ENCODE data around the gene C9orf50. TPM values are rescaled to one million over a fixed set of nuclear protein-coding genes. Genes with fewer than 3 reads are reported as not detected.

C9orf50 gene
- polyA plus RNA-seq, 2 of the 4 experiments (the other 2 are of a cell fraction): 0.05 to 0.10 TPM

DNA sequence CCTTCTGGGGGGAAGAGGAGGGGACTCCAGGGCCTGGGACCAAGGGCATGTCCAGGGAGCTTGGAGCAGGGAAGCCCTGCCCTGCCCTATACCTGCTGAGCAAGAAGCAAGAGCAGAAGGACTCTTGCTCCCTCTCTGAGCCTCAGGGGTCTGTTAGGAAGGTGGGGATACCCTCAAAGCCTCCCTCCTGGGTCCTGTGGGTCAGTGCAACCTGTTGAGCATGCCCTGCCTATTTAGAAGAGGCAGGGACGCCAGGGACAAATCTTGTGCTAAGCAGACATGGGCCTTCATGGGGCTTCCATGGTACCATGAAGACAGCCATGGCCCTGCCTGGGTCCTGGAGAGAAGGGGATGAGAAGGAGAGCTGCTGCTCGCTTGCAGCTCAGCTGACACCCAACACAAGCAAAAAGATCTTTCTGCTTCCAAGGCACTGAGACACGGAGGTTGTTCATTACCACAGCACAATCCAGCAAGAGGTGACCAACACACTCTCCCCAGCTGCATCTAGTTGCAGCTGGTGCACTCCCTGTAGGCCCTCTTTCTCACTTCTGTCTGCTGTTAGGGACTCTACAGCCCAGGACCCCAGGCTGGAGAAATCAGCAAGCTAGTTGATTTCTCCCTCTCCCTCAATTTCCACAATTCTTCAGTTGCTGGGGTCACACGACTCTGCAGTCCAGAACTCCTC, 39.3 kb downstream of the C9orf50 start:
- Histone ChIP-seq H3K4me3 (no peak overlapping the region), H3K27ac (peak overlapping the region in 1 of 2 experiments; percentile 99; a peak in 1 of 6 replicates), H3K4me1 (peaks cover 2% of the 10 kb centered on the region; the same call in 1 of the 3 replicates), H3K4me2 (no peak overlapping the region), H3K9me3 (no peaks in the 10 kb centered on the region)
- ChIA-PET CTCF (interaction anchor here (0.5 to 3.6 kb wide), 6 partner anchors 12 to 450 kb away, joined by 3 to 10 read pairs (median 3); no protein-coding TSS in a partner anchor), POLR2A (no interaction called here)
- WGBS (ENCODE audit: missing lambda C conversion rate): 80% methylated on average over 4 of the region's 4 CpGs
- ATAC-seq (no peak), FAIRE-seq (no peak), DNase-seq (ENCODE audit: low read depth in 1 of 2, low spot score in 1 of 2) (no peak)
- TF ChIP-seq RNF2 (IDR thresholded peaks at IDR 0.05; ENCODE audit: borderline replicate concordance, low read depth): no peak
- TF ChIP-seq, protein P1, sequence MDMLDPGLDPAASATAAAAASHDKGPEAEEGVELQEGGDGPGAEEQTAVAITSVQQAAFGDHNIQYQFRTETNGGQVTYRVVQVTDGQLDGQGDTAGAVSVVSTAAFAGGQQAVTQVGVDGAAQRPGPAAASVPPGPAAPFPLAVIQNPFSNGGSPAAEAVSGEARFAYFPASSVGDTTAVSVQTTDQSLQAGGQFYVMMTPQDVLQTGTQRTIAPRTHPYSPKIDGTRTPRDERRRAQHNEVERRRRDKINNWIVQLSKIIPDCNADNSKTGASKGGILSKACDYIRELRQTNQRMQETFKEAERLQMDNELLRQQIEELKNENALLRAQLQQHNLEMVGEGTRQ (IDR thresholded peaks at IDR 0.05): no peak
- no peak for TF ChIP-seq ESRRA (IDR thresholded peaks at IDR 0.05; ENCODE audit: borderline replicate concordance, low read length)
- no peak for TF ChIP-seq EHMT2 (IDR thresholded peaks at IDR 0.05; ENCODE audit: low read depth)
- TF ChIP-seq FOXS1 (CRISPR knock-in tag; IDR thresholded peaks at IDR 0.05): no peak
- TF ChIP-seq CHD2 (IDR thresholded peaks at IDR 0.05; ENCODE audit: low read length, partially characterized antibody): no peak
- no peak for TF ChIP-seq POLR2A (IDR thresholded peaks at IDR 0.05; ENCODE audit: low read length)
- TF ChIP-seq, protein P2, sequence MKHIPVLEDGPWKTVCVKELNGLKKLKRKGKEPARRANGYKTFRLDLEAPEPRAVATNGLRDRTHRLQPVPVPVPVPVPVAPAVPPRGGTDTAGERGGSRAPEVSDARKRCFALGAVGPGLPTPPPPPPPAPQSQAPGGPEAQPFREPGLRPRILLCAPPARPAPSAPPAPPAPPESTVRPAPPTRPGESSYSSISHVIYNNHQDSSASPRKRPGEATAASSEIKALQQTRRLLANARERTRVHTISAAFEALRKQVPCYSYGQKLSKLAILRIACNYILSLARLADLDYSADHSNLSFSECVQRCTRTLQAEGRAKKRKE (CRISPR knock-in tag; IDR thresholded peaks at IDR 0.05; ENCODE audit: low read depth): no peak
- TF ChIP-seq, protein P3, sequence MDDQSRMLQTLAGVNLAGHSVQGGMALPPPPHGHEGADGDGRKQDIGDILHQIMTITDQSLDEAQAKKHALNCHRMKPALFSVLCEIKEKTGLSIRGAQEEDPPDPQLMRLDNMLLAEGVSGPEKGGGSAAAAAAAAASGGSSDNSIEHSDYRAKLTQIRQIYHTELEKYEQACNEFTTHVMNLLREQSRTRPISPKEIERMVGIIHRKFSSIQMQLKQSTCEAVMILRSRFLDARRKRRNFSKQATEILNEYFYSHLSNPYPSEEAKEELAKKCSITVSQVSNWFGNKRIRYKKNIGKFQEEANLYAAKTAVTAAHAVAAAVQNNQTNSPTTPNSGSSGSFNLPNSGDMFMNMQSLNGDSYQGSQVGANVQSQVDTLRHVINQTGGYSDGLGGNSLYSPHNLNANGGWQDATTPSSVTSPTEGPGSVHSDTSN (IDR thresholded peaks at IDR 0.05): no peak

DNA sequence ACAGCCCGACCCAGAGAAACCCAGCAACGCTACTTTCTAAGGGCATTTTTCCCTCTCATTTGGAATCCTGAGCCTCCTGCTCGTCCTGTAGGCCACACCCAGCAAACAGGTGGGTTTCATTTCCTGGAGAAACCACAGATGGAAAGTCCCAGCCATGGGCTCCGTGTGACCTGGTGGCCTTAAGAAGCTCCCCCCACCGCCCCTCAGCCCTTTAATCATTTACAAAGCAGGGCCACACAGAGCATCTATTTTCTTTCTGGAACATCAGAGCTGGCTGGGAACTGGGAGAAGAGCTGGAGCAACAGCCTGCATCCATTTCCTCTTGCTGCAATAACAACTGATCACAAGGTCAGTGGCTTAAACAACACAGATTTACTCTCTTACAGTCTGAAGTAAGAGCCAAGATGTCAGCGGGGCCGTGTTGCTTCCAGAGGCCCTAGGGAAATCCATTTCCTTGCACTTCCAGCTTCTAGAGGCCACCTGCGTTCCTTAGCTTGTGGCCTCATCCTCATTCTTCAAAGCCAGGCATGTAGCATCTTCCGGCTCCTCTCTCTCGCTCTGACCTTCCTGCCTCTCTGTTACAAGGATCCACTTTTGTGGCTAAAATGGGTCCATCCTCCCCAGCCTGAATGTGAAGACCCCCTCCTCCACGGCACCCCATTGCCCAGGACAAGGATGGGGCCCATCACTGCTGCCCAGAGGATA, 40.5 kb downstream of the C9orf50 start:
- no peak overlapping the region for H3K4me3 ChIP-seq
- peak overlapping the region in 1 of 2 experiments; percentile 99; a peak in 3 of 6 replicates for H3K27ac ChIP-seq
- peaks cover 15% of the 10 kb centered on the region for H3K4me1 ChIP-seq
- WGBS (ENCODE audit: missing lambda C conversion rate): 72% methylated on average over 11 of the region's 11 CpGs
- no peak overlapping the region for H3K4me2 ChIP-seq
- FAIRE-seq: no peak
- TF ChIP-seq CBX2 (IDR thresholded peaks at IDR 0.05; ENCODE audit: borderline replicate concordance, low read depth) (no peak), RFX5 (IDR thresholded peaks at IDR 0.05) (no peak), MAZ (IDR thresholded peaks at IDR 0.05; ENCODE audit: borderline replicate concordance, low read depth, low read length) (no peak), HOXB13 (CRISPR knock-in tag; IDR thresholded peaks at IDR 0.05; ENCODE audit: low read depth) (no peak), FOSL2 (IDR thresholded peaks at IDR 0.05) (no peak), FOSL2 (CRISPR knock-in tag; IDR thresholded peaks at IDR 0.05) (no peak), SMC3 (IDR thresholded peaks at IDR 0.05) (no peak), CEBPB (IDR thresholded peaks at IDR 0.05) (no peak), ZC3H11A (IDR thresholded peaks at IDR 0.05) (no peak), KDM1A (IDR thresholded peaks at IDR 0.05; ENCODE audit: low read depth) (no peak), HDAC2 (IDR thresholded peaks at IDR 0.05) (no peak), FOXS1 (CRISPR knock-in tag; IDR thresholded peaks at IDR 0.05) (no peak), HOXB5 (CRISPR knock-in tag; IDR thresholded peaks at IDR 0.05) (no peak), EHF (CRISPR knock-in tag; IDR thresholded peaks at IDR 0.05) (no peak), BHLHE40 (IDR thresholded peaks at IDR 0.05; ENCODE audit: low read depth, low read length) (no peak), HEYL (CRISPR knock-in tag; IDR thresholded peaks at IDR 0.05) (no peak), ESRRA (IDR thresholded peaks at IDR 0.05; ENCODE audit: borderline replicate concordance, low read length) (no peak), CHD2 (IDR thresholded peaks at IDR 0.05; ENCODE audit: low read length, partially characterized antibody) (no peak)
- TF ChIP-seq, protein P4, sequence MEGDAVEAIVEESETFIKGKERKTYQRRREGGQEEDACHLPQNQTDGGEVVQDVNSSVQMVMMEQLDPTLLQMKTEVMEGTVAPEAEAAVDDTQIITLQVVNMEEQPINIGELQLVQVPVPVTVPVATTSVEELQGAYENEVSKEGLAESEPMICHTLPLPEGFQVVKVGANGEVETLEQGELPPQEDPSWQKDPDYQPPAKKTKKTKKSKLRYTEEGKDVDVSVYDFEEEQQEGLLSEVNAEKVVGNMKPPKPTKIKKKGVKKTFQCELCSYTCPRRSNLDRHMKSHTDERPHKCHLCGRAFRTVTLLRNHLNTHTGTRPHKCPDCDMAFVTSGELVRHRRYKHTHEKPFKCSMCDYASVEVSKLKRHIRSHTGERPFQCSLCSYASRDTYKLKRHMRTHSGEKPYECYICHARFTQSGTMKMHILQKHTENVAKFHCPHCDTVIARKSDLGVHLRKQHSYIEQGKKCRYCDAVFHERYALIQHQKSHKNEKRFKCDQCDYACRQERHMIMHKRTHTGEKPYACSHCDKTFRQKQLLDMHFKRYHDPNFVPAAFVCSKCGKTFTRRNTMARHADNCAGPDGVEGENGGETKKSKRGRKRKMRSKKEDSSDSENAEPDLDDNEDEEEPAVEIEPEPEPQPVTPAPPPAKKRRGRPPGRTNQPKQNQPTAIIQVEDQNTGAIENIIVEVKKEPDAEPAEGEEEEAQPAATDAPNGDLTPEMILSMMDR (IDR thresholded peaks at IDR 0.05): no peak
- TF ChIP-seq, protein P5, sequence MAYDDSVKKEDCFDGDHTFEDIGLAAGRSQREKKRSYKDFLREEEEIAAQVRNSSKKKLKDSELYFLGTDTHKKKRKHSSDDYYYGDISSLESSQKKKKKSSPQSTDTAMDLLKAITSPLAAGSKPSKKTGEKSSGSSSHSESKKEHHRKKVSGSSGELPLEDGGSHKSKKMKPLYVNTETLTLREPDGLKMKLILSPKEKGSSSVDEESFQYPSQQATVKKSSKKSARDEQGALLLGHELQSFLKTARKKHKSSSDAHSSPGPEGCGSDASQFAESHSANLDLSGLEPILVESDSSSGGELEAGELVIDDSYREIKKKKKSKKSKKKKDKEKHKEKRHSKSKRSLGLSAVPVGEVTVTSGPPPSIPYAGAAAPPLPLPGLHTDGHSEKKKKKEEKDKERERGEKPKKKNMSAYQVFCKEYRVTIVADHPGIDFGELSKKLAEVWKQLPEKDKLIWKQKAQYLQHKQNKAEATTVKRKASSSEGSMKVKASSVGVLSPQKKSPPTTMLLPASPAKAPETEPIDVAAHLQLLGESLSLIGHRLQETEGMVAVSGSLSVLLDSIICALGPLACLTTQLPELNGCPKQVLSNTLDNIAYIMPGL (CRISPR knock-in tag; IDR thresholded peaks at IDR 0.05; ENCODE audit: borderline replicate concordance): no peak
- TF ChIP-seq, protein P6, sequence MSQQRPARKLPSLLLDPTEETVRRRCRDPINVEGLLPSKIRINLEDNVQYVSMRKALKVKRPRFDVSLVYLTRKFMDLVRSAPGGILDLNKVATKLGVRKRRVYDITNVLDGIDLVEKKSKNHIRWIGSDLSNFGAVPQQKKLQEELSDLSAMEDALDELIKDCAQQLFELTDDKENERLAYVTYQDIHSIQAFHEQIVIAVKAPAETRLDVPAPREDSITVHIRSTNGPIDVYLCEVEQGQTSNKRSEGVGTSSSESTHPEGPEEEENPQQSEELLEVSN (IDR thresholded peaks at IDR 0.05; ENCODE audit: borderline replicate concordance, low read depth): no peak
- DNase-seq (ENCODE audit: low read depth in 1 of 2, low spot score in 1 of 2): no peak
- ChIA-PET CTCF (interaction anchor here (0.9 to 3.6 kb wide), 9 partner anchors 9 to 448 kb away, joined by 3 to 10 read pairs (median 3); no protein-coding TSS in a partner anchor), POLR2A (no interaction called here)
- ATAC-seq: no peak
- H3K9me3 ChIP-seq: no peaks in the 10 kb centered on the region

Data from A549 (cell line).